Natural killer cell (primary cell): Measurements from ENCODE around the gene SLC7A4. TPM values are rescaled to one million over a fixed set of nuclear protein-coding genes. Genes with fewer than 3 reads are reported as not detected.

ENCODE experiments used
- ATAC-seq, 3 donors: fragments of 150-1000 bp in 2 of 3; fragments of 200-7000 bp in 1 of 3; cut with Tn5 transposase; 1 replicate in 1 of 3; 2 replicates in 2 of 3; pipeline ENCODE4 v1.10.0; 2021; ENCODE audit warnings: mild to moderate bottlenecking in 2 of 3, moderate library complexity in 2 of 3
- DNase-seq, 2 donors: peaks; one replicate each; pipeline versions ENCODE4 v3.0.0 to v3.0.0-alpha.2; 2013 to 2021; ENCODE audit warnings: mixed read lengths in 1 of 2
- H3K27ac ChIP-seq: one replicate; pipeline ENCODE4 v1.5.1; 2013; ENCODE audit warnings: mild to moderate bottlenecking, low read length
- H3K27me3 ChIP-seq: one replicate; pipeline ENCODE4 v1.6.1; 2013; ENCODE audit warnings: low read length; ENCODE audit not compliant: control insufficient read depth, insufficient read depth
- H3K36me3 ChIP-seq: one replicate; pipeline ENCODE4 v1.6.1; 2013; ENCODE audit warnings: low read length; ENCODE audit not compliant: control insufficient read depth, insufficient read depth
- H3K4me1 ChIP-seq: one replicate; pipeline ENCODE4 v1.6.1; 2013; ENCODE audit warnings: low read length; ENCODE audit not compliant: control insufficient read depth, insufficient read depth
- H3K4me3 ChIP-seq: one replicate; pipeline ENCODE4 v1.5.1; 2013; ENCODE audit warnings: low read length
- H3K9me3 ChIP-seq: one replicate; pipeline ENCODE4 v1.6.1; 2013; ENCODE audit warnings: low read length; ENCODE audit not compliant: control insufficient read depth, insufficient read depth
- H3K27ac Mint-ChIP-seq, 2 donors: one replicate each; pipeline ENCODE4 v1.8.0; 2022; ENCODE audit warnings: mild to moderate bottlenecking in 2 of 2, mixed read lengths in 2 of 2, moderate library complexity in 1 of 2
- H3K27me3 Mint-ChIP-seq, 2 donors: one replicate each; pipeline ENCODE4 v1.8.0; 2022; ENCODE audit warnings: low read depth in 2 of 2, mixed read lengths in 2 of 2
- H3K36me3 Mint-ChIP-seq: one replicate; pipeline ENCODE4 v1.8.0; 2022; ENCODE audit warnings: mixed read lengths
- H3K4me1 Mint-ChIP-seq, 2 donors: one replicate each; pipeline ENCODE4 v1.8.0; 2022; ENCODE audit warnings: mixed read lengths in 2 of 2
- H3K4me3 Mint-ChIP-seq: one replicate; pipeline ENCODE4 v1.8.0; 2022; ENCODE audit warnings: mild to moderate bottlenecking, moderate library complexity, mixed read lengths
- H3K9me3 Mint-ChIP-seq, 2 donors: one replicate each; pipeline ENCODE4 v1.8.0; 2022; ENCODE audit warnings: mixed read lengths in 2 of 2
- WGBS: methylation state at CpG from one replicate; pipeline ENCODE4 v1.1.7; 2013; ENCODE audit warnings: missing lambda C conversion rate; ENCODE audit not compliant: insufficient coverage; 5-methylcytosine and 5-hydroxymethylcytosine counted together
- intact Hi-C: fragments of 100-400 bp; cut with micrococcal nuclease; formaldehyde crosslinking; loops from one replicate; pipeline ENCODE4 v1.14.2; 2022
- total RNA-seq, 4 donors: library from RNA; stranded (reverse); fragments of 120-200 nt in 1 of 4; gene quantifications; one replicate each; pipeline versions ENCODE4 v1.2.3 to v1.2.4, GENCODE V29; 2013 to 2022
- TF ChIP-seq, protein P1 (sequence below): fragments of 200-600 bp; IDR thresholded peaks from one replicate; pipeline ENCODE4 v1.8.0; 2022; ENCODE audit warnings: antibody characterized with exemption

The SLC7A4 gene
- total RNA-seq, 3 donors from 2014 or later (not counting 1 experiment from before 2014, with no cell fraction given) = not detected

DNA sequence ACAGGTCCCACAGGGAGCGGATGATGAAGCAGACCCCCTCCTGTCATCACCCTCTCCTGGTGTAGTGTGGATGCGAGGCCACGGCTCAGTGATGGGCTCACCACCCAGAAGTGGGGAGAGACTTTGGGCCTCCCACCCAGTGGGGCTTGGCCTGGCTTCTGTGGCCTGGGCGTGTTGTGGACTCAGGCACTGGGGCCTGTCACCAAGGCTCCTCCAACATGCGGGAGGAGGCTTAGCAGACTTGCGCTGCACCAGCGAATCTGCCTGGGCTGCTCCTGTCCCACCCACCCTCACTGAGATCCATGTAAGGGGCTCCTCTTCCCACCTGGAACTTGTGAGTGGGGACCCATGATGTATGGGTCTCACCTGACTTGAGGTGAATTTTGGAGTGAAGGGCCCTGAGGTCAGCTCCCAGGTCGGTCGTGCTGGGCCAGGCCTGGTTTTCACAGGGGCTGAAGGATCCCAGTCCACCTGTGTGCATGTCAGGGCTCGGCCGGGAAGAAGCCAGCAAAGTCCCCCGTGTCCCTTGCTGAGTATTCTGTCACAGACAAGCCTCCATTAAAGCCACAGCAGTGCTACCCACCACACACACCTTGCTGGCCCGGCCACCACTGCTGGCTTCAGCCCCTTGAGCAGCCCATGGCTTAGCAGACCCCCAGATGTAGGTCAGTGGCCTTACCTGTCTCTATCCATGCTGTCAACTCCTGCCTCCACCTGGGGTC, 34.7 kb downstream of the SLC7A4 start:
- no peak for DNase-seq
- H3K27me3 ChIP-seq = no peaks in the 10 kb centered on the region
- H3K4me3 ChIP-seq = no peak overlapping the region
- no peaks in the 10 kb centered on the region for H3K9me3 Mint-ChIP-seq
- no peak overlapping the region for H3K27ac ChIP-seq
- H3K27me3 Mint-ChIP-seq = no peaks in the 10 kb centered on the region
- H3K4me3 Mint-ChIP-seq = no peak overlapping the region
- peaks cover 25% of the 10 kb centered on the region for H3K4me1 ChIP-seq
- no peak for ATAC-seq
- peaks cover 18 to 25% of the 10 kb centered on the region in 2 donors for H3K4me1 Mint-ChIP-seq
- TF ChIP-seq, protein P1, sequence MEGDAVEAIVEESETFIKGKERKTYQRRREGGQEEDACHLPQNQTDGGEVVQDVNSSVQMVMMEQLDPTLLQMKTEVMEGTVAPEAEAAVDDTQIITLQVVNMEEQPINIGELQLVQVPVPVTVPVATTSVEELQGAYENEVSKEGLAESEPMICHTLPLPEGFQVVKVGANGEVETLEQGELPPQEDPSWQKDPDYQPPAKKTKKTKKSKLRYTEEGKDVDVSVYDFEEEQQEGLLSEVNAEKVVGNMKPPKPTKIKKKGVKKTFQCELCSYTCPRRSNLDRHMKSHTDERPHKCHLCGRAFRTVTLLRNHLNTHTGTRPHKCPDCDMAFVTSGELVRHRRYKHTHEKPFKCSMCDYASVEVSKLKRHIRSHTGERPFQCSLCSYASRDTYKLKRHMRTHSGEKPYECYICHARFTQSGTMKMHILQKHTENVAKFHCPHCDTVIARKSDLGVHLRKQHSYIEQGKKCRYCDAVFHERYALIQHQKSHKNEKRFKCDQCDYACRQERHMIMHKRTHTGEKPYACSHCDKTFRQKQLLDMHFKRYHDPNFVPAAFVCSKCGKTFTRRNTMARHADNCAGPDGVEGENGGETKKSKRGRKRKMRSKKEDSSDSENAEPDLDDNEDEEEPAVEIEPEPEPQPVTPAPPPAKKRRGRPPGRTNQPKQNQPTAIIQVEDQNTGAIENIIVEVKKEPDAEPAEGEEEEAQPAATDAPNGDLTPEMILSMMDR = no peak
- no peaks in the 10 kb centered on the region for H3K9me3 ChIP-seq
- intact Hi-C loops = no loop called here
- peaks cover 26% of the 10 kb centered on the region for H3K36me3 ChIP-seq
- H3K36me3 Mint-ChIP-seq = no peaks in the 10 kb centered on the region
- peak overlapping the region in 1 of 2 donors; percentile 75 for H3K27ac Mint-ChIP-seq
- 93% methylated on average over 13 of the region's 13 CpGs for WGBS

DNA sequence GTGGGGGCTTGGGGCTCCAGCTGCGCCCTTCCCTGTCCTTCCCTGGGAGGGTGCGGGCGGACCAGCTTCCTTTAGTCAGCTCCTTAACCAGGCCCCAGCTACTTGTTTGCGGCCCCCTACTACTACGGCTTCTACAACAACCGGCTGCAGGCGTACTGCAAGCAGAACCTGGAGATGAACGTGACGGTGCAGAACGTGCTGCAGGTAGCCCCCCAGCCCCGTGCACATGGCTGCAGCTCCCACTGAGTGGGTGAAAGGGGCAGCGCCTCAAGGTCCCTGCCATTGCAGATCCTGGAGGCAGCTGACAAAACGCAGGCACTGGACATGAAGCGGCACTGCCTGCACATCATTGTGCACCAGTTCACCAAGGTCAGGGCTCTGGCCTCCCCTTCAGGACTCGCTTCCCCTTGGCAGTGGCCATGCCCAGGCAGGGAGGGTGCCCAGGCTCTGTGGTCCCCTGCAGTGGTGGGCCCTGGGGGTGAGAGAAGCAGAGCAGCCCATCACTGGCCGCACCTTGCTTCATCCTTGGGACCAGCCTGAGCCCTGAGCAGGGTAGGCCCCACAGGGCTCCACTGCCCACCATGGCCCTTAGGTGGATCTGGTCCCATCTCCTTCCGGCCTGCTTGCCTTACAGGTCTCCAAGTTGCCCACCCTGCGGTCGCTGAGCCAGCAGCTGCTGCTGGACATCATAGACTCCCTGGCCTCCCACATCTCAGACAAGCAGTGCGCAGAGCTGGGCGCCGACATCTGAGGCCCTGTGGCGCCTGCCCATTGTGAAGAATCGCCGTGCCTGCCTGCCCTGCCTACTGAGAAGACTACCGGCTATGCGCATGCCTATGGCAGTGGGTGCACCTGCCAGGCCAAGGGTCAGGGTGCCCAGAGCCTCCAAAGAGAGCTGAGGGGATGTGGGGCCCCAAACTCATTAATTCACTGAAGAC, 35.5 kb downstream of the SLC7A4 start:
- TF ChIP-seq, protein P1 = no peak
- no peak overlapping the region for H3K27ac Mint-ChIP-seq
- DNase-seq = no peak
- no peak overlapping the region for H3K27ac ChIP-seq
- H3K36me3 ChIP-seq = peaks cover 35% of the 10 kb centered on the region
- no peaks in the 10 kb centered on the region for H3K9me3 Mint-ChIP-seq
- H3K36me3 Mint-ChIP-seq = no peaks in the 10 kb centered on the region
- no peaks in the 10 kb centered on the region for H3K27me3 ChIP-seq
- H3K4me1 ChIP-seq = peaks cover 23% of the 10 kb centered on the region
- H3K27me3 Mint-ChIP-seq = no peaks in the 10 kb centered on the region
- no peak overlapping the region for H3K4me3 Mint-ChIP-seq
- peaks cover 9 to 20% of the 10 kb centered on the region in 2 donors for H3K4me1 Mint-ChIP-seq
- ATAC-seq = no peak
- WGBS = 96% methylated on average over 27 of the region's 27 CpGs
- intact Hi-C loops = no loop called here
- H3K4me3 ChIP-seq = no peak overlapping the region
- H3K9me3 ChIP-seq = no peaks in the 10 kb centered on the region

DNA sequence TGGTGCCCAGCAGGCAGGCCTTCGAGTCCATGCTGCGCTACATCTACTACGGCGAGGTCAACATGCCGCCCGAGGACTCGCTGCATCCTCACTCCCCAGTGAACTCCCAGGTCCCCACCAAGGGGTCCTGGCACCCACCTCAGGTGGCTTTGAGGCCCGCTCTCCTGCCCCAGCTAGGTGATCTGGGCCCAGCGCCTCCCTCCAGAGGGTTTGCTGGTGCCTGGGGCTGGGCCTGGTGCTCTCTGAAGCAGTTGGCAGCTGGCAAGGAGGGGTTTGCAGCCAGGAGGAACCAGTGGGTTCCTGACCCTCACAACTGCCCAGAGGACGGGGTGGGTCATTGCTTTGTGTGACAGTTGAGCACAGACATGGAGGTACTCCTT, 36.3 kb downstream of the SLC7A4 start:
- 98% methylated on average over 10 of the region's 10 CpGs for WGBS
- TF ChIP-seq, protein P1 = no peak
- H3K4me3 Mint-ChIP-seq = no peak overlapping the region
- H3K36me3 Mint-ChIP-seq = no peaks in the 10 kb centered on the region
- ATAC-seq = no peak
- no peak for DNase-seq
- Histone ChIP-seq H3K36me3 (peaks cover 38% of the 10 kb centered on the region), H3K9me3 (no peaks in the 10 kb centered on the region), H3K27ac (no peak overlapping the region), H3K4me1 (peaks cover 17% of the 10 kb centered on the region), H3K27me3 (no peaks in the 10 kb centered on the region), H3K4me3 (no peak overlapping the region)
- intact Hi-C loops = no loop called here
- H3K27me3 Mint-ChIP-seq = no peaks in the 10 kb centered on the region
- no peak overlapping the region for H3K27ac Mint-ChIP-seq
- peaks cover 2 to 11% of the 10 kb centered on the region in 2 donors for H3K4me1 Mint-ChIP-seq
- H3K9me3 Mint-ChIP-seq = no peaks in the 10 kb centered on the region
